Measurements from ENCODE around the gene FAM234A.
A peak's percentile ranks its signal among the peaks of the same experiment; 100 is the strongest.

FAM234A gene

DNA sequence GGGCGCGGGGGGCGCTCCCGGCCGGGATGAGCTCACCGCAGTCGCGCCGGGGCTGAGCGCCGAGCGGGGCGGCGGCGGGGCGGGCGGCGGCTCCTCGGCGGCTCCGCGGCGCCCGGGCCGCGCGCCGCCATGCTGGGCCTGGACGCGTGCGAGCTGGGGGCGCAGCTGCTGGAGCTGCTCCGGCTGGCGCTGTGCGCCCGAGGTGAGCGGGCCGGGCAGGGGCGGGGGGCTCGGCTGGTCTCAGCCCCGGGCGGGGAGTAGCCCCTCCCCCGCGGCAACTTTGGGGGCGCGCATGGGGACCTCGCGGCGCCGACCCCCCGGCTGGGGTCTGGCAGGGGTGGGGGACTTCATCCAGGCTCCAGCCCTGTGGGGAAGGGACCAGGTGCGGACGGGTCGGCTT is 45.9 kb downstream of the FAM234A start, which contains the start of gene ARHGDIG:
TSS of gene ARHGDIG (plus strand) at position 40 of the 400 bp plus-strand sequence. CDS start at position 130, 90 bp downstream.
- DNase-seq, result no peak

DNA sequence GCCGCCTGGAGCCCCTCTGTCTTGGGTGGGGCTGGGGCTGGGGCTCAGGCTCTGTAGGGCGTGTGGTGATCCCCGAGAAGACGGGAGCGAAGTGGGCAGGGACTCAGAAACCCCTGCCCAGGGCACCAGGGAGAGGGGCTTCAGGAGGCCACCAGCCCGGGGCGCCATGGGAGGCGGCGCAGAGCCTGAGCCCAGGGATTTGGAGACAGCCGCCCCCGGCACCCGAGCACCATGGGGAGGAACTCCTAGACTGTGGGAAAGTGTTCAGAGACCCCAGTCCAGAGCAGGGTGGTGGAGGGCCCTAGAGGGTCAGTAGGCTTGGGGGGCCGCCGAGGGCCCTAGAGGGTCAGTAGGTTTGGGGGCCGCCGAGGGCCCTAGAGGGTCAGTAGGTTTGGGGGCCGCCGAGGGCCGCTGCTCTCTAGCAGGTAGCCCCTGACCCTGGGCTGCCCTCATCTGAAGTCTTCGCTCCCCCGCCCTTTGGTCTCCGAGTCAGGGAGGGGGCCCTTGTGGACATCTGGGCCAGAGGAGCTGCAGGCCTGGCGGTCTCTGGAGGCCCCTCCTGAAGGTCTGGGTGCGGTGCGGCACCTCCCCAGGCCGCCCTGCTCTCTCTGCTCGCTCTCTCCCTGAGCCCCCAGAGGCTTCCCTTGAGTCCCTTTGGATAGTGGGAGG is 46.5 kb downstream of the FAM234A start:
- no peak for DNase-seq

DNA sequence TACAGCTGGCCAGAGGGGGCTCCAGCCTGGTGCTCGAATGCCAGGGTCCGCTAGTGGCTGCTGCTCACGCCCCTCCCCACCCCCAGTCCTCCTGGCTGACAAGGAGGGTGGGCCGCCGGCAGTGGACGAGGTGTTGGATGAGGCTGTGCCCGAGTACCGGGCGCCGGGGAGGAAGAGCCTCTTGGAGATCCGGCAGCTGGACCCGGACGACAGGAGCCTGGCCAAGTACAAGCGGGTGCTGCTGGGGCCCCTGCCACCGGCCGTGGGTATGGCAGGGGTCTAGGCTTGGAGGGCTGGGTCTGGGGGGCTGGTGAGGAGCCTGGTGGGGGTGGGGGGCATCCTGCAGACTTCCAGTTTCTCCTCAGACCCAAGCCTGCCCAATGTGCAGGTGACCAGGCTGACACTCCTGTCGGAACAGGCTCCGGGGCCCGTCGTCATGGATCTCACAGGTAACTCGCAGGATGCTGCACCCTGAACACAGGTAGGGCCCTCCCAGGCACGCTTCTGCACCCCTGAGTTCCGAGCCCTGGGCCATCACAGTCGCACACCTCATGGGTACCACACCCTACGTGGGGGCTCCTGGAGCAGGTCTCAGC is 47.1 kb downstream of the FAM234A start:
- DNase-seq, result no peak

DNA sequence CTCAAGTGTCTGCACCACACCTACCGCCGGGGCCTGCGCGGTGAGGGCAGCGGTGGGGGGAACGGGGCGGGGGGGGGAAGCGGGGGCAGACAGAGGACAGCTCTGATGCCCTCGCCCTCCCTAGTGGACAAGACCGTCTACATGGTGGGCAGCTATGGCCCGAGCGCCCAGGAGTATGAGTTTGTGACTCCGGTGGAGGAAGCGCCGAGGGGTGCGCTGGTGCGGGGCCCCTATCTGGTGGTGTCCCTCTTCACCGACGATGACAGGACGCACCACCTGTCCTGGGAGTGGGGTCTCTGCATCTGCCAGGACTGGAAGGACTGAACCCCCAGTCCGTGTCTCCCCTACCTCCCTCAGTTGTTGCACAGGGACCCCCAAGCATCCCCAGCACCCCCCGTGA is 47.9 kb downstream of the FAM234A start:
- no peak for DNase-seq

DNA sequence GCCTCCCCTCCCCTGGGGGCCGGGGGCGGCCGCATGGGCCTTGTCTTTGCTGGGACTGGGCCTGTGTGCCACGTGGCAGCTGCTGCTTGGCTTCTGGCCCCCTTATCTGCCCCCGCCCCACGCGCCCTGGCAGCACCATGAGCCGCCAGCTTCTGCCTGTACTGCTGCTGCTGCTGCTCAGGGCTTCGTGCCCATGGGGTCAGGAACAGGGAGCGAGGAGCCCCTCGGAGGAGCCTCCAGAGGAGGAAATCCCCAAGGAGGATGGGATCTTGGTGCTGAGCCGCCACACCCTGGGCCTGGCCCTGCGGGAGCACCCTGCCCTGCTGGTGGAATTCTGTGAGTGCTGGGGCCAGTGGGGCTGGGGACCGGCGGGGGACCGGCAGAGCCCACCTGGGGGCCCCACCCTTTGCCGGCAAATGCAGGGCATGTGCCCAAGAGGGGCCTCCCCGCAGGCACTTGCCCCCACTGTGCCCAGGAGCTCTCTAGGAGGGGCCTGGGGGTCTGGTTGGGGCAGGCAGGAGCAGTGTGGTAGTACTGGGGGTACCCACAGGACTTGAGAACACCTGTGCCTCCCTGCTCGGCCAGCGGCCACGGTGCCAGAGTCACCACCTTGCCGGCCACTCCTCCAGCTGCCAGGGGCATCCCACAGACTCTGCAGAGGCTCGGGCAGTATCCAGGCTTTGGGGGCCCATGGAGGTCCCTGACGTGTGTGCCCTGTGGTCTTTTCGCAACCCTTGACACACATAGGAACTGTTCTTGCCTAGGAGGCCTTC is 48.6 kb downstream of the FAM234A start, which contains the start of gene PDIA2:
TSS of gene PDIA2 (plus strand) at position 132 of the 773 bp plus-strand sequence. CDS start at position 138, 6 bp downstream.
- DNase-seq, result peak in 8 of 56 donors; percentile 4 to 64 (median 15)

DNA sequence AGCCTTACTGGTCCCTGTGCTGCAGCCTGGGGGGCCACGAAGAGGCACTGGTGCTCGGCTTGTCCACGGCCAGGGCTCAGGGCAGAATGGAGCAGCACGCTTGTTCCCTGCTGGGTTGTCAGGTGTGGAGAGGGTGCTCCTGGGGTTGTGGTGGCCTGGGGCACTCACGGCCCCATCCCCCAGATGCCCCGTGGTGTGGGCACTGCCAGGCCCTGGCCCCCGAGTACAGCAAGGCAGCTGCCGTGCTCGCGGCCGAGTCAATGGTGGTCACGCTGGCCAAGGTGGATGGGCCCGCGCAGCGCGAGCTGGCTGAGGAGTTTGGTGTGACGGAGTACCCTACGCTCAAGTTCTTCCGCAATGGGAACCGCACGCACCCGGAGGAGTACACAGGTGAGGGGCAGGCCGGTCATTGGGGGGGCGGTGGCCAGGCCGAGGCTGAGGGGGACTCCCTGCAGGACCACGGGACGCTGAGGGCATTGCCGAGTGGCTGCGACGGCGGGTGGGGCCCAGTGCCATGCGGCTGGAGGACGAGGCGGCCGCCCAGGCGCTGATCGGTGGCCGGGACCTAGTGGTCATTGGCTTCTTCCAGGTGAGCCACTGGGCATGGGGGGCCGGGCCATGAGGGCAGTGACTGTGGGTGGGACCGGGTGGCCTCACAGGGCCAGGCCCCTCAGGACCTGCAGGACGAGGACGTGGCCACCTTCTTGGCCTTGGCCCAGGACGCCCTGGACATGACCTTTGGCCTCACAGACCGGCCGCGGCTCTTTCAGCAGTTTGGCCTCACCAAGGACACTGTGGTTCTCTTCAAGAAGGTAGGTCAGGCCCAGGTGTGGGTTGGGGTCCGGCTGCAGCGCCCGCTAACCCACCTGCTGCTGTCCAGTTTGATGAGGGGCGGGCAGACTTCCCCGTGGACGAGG is 49.8 kb downstream of the FAM234A start:
- DNase-seq, result no peak

DNA sequence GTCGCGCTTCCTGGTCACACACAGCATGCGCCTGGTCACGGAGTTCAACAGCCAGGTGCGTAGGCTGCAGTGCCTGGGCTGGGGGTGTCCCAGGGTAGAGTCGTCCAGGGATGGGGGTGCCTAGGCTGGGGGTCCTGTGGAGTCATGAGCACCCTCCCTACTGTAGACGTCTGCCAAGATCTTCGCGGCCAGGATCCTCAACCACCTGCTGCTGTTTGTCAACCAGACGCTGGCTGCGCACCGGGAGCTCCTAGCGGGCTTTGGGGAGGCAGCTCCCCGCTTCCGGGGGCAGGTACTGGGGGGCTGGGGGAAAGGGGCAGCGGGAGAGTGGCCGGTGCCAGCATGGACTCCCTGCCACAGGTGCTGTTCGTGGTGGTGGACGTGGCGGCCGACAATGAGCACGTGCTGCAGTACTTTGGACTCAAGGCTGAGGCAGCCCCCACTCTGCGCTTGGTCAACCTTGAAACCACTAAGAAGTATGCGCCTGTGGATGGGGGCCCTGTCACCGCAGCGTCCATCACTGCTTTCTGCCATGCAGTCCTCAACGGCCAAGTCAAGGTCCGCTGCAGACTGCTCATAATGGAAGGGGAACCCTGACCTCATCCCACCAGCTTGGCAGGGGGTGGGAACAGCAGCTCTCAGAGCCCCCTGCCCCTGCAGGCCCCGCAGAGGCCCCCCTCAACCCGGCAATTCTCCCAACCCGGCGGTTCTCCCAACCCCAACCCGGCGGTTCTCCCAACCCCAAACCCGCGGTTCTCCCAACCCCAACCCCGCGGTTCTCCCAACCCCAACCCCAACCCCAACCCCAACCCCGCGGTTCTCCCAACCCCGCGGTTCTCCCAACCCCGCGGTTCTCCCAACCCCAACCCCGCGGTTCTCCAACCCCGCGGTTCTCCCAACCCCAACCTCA is 50.8 kb downstream of the FAM234A start:
- DNase-seq, result no peak

DNA sequence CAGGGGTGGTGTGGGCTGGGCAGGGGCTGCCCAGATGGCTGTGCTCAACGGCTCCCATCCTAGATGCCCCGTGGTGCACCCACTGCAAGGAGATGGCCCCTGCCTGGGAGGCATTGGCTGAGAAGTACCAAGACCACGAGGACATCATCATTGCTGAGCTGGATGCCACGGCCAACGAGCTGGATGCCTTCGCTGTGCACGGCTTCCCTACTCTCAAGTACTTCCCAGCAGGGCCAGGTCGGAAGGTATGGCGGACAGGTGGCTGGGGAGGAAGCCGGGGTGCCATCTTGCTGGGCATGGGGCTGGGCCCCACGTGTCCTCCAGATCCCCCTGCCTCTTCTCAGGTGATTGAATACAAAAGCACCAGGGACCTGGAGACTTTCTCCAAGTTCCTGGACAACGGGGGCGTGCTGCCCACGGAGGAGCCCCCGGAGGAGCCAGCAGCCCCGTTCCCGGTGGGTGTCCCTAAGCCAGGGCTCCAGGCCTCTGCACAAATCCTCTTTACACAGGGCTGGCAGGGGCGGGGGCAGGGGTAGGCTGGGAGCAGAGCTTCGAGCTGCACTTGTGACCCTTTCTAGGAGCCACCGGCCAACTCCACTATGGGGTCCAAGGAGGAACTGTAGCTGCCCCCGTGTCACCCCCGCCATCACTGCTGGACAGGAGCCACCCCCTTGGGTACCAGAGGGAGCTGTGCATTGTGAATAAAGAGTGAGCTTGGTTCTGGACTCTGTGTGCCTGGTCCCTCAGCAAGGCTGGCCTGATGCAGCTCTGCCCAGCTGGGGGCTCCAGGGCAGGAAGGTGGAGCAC is 52.1 kb downstream of the FAM234A start:
- DNase-seq, result no peak

DNA sequence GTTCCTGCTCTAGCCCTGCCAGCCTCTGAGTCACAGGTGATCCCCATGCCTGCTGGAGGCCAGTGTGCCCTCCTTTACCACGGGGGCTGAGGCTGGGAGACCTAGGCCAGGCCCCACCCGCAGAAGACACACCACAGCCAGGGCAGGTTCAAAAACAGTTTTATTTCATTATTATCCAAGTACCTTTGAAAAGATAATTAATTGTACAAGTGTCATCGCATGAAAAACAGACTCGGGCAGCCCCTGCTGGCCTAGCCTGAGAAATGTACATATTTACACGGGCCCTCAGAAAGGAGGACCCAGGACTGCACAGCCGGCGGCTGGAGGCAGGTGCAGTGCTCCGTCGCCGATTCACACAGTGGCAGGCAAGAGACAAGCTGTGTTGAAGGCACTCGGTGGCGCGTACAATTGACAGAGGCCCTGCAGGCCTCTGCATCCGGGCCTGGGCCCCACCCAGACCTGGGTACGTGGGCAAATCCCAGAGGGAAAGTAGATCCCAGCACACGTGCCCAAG is 52.7 kb downstream of the FAM234A start:
- DNase-seq, result no peak

DNA sequence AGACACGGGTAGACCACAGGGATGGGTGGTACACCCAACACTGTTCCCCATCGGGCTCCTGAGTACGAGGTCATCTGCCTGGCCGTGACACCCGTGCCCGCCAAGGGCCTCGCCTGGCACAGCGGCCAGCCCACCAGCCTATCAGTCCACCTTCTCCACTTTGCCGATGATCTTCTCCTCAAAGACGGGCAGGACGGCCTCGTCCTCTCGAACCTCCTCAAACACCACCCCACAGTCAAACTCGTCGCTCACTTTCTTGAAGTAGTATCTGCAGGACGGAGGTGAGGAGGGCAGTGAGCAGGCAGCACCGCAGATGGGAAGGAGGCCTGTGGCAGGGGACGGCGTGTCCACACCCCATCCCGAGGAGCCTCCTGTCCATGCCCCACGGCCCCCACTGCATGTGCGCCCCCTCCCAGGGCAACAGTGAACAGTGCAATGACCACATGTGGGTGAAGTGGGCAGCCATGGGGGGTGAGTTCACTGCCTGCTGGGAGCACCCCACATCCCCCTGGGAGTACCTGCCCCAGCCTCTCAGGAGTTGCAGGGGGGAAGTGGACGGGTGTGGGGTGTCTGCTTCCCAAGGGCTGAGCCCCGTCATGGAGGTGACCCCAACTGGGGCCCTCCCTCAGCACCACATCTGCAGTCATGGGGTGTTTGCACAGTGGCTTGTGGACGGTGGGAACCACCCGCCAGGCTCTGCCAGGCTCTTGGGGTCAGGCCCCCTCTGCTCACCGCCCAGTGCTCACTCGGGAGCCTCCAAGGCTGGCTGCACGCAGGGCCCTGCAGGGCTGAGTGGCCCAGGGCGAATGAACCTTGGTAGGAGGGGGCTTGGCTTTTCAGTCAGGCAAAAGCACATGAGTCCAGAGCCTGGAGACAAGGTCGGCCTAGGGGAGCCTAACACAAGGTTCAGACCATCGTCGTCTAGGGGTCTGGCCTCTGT is 53.6 kb downstream of the FAM234A start:
- DNase-seq, result no peak

DNA sequence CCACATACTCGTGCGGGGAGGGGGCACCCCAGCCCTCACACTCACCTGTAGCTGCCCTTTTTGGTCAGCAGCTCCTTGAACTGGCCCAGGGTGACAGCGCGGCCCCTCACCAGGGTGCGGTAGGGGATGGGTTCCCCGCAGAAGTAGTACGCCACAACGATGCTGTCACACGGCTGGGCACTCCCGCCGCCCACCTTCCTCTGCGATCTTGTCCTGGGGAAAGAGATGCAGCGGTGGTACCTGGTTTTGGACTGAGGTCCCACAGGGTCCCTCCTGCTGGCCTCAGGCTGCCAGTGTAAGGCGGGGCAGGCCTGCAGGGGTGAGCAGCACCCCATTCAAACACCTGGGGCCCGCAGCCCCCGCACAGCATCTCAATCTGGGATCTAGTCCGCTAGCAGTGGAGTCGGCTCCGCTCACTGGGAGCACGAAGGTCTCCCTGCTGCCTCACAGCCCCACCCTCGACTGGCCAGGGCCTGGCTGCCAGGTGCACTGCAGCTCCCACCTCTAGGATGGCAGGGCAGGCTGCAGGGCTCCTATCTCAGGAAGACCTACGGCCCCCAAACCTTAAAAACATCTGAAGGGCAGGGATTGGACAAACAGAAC is 54.9 kb downstream of the FAM234A start:
- DNase-seq, result no peak

DNA sequence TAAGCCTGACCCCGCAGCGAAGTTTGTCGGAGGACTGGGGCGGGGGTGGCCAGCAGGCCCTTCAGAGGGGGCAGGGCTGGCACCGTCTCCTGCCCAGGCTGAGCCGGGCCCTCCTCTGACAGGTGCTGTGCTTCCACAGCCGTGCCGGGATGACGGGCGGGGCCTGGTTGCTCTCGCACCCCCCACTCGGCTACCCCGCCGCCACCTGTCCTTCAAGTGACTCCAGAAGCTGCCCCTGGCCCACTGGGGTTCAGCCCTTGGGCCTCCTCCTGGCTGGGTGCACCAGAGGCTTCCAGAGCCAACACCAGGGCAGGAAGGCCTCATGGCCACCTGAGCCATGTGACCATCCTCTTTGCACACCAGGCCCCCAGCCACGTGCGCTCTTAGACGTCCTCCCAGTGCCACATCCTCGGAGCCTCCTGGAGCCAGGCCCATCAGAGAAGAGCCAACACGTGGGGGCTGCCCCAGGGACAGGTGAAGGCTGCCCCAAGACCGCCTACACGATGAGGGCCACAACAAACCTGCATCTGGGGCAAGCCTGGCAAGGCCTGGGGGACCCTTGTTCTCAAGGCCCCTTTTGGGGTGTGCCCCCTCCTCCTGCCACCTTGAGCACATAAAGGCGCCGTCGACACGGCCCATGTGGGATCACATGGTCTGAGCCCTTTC is 55.5 kb downstream of the FAM234A start:
- no peak for DNase-seq

DNA sequence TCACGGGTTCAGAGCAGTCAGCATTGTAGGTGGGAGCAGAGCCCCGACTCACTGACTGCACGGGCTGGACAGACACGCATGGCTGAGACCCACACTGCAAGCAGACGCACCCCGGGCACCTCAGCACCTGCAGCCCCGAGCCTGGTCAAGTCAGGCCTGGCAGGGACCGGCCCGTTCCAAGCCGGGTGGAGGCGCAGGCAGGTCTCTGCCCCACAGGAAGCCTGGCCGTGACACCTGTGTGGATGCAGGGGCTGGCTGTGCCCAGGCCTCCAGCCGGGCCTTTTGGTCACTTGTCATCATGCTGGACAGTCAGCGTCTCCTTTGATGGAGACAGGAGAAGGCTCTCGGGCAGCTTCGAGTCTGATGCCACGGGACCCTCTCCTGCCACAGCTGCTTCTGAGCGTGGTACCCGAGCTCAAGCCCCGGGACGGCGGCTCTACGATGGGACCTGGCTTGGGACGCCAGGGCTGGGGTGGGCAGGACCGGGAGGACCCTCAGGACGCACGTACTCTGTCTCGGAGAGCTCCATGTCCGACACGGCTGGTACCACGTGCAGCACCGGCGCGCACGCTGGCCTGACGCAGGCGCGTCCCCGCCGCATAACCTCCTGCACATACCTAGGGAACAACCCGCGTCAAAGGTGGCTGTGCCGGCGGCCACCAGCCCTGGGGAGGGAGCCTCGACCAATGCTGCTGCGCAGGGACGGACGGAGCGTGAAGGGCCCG is 56.2 kb downstream of the FAM234A start:
- no peak for DNase-seq

DNA sequence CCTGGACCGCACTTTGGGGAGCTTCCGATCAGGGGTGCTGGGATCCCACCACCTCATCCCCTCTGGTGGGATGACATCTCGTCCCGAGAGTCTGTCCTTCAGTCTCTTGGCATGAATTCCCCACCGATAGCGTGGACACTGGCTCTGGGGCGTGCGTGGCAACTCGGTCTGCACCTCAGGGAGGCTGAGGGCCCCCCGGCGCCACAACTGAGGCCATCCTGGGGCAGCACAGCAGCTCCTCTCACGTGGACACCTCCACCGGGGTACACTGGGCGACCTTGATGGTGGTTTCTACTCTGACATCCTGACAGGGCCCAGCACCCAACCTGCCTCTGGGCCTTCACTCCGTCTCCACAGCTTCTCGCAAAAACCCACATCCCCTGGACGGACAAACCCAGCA is 56.9 kb downstream of the FAM234A start:
- DNase-seq, result no peak

DNA sequence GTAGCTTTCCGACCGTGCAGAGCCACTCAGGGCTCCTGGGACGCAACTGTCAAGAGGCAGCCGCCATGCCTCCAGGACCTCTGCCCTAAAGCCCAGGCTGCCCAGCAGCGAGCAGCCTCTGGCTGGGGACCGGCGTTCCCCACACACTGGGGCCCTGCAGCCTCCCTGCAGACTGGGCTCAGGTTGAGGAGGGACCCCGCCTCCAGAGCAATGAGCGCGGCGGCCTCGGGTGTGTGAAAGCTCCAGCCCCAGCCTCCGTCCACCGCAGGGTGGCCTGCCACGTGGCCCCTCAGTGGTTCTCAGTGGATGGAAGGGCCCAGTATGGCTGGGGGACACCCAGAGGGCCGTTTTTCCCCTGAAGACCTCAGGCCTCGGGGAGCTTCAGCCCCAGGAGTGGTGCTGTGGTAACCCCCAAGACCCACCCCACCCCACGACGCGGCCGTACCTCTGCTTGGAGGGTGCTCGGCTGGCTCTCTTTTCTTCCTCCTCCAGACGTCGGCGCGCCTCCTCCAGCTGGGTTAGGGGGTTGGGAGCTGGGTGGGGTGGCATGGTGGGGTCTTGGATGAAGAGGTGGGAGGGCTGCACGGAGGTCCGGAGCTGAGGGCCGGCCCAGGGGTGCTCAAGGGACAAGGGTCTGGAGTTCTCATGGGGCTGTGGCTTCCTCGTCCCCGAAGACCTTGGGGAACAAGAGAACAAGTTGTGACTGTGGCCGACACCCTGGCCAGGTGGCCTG is 58.6 kb downstream of the FAM234A start:
- DNase-seq, result no peak
